HG03039 (cell line): ENCODE results near the gene NMD3.
"Not testable (repeated sequence)": the region's sequence is repeated elsewhere in the genome, so short reads cannot be mapped to it uniquely, and the experiment has no call there.

ENCODE experiments used
- ATAC-seq: cut with Tn5 transposase; IDR thresholded peaks from one replicate; pipeline ENCODE4 v1.9.1; 2021; ENCODE audit warnings: mild to moderate bottlenecking, moderate library complexity; ENCODE audit not compliant: unreplicated experiment

Gene NMD3

GRCh38 chr3:161220850-161221753, at the start of gene NMD3:
Gene NMD3 (plus strand): TSS chr3:161221311. CDS start chr3:161222014, 703 bp downstream.
- peak; percentile 99 for ATAC-seq

GRCh38 chr3:161171639-161172552, 49.2 kb upstream of the NMD3 start:
- no peak for ATAC-seq

GRCh38 chr3:161175506-161175905, 45.6 kb upstream of the NMD3 start:
- no peak for ATAC-seq

- ATAC-seq: no peak
Measured at GRCh38 chr3:161177991-161178390, 43.1 kb upstream of the NMD3 start.

- not testable (repeated sequence) for ATAC-seq
Measured at GRCh38 chr3:161181371-161181770, 39.7 kb upstream of the NMD3 start.

GRCh38 chr3:161187046-161187445, 34.1 kb upstream of the NMD3 start:
- ATAC-seq: no peak

- ATAC-seq: no peak
Measured at GRCh38 chr3:161197855-161198850, 23.0 kb upstream of the NMD3 start.

GRCh38 chr3:161199926-161200325, 21.2 kb upstream of the NMD3 start:
- ATAC-seq: no peak

GRCh38 chr3:161203485-161204098, 17.5 kb upstream of the NMD3 start:
- peak; percentile 59 for ATAC-seq

- ATAC-seq: no peak
Measured at GRCh38 chr3:161208931-161209330, 12.2 kb upstream of the NMD3 start.

GRCh38 chr3:161212171-161212771, 8.8 kb upstream of the NMD3 start:
- no peak for ATAC-seq

- no peak for ATAC-seq
Measured at GRCh38 chr3:161212906-161213305, 8.2 kb upstream of the NMD3 start.

GRCh38 chr3:161213644-161214043, 7.5 kb upstream of the NMD3 start:
- no peak for ATAC-seq

GRCh38 chr3:161215185-161215584, 5.9 kb upstream of the NMD3 start:
- no peak for ATAC-seq

- no peak for ATAC-seq
Measured at GRCh38 chr3:161217496-161217895, 3.6 kb upstream of the NMD3 start.

GRCh38 chr3:161219495-161219894, 1.6 kb upstream of the NMD3 start:
- ATAC-seq: no peak

GRCh38 chr3:161221806-161222600, 892 bp downstream of the NMD3 start:
- ATAC-seq: no peak

GRCh38 chr3:161222662-161223061, 1.6 kb downstream of the NMD3 start:
- ATAC-seq: no peak

GRCh38 chr3:161224786-161225185, 3.7 kb downstream of the NMD3 start:
- ATAC-seq: no peak
